NCI-H1105 treated with DMSO at 0.1 percent for 48 hours (cell line): Measurements from ENCODE around the gene DCAF17.
"Not testable (repeated sequence)": the region's sequence is repeated elsewhere in the genome, so short reads cannot be mapped to it uniquely, and the experiment has no call there.

Experiments used
- DNase-seq: peaks from one replicate; lab custom pipeline; 2025; lab: John Stamatoyannopoulos, UW

DCAF17 gene

GRCh38 chr2:171410624-171411023 is 23.4 kb upstream of the DCAF17 start:
- no peak for DNase-seq

GRCh38 chr2:171411214-171411613 is 22.8 kb upstream of the DCAF17 start:
- no peak for DNase-seq

- DNase-seq, result no peak
These were observed 22.1 kb upstream of the DCAF17 start for GRCh38 chr2:171411791-171412483.

GRCh38 chr2:171412571-171413175 is 21.4 kb upstream of the DCAF17 start:
- no peak for DNase-seq

GRCh38 chr2:171414645-171415044 is 19.4 kb upstream of the DCAF17 start:
- not testable (repeated sequence) for DNase-seq

- DNase-seq, result peak; percentile 89
These were observed 17.8 kb upstream of the DCAF17 start for GRCh38 chr2:171416009-171416926.

GRCh38 chr2:171419333-171419732 is 14.7 kb upstream of the DCAF17 start:
- DNase-seq, result no peak

GRCh38 chr2:171420728-171421563 is 13.1 kb upstream of the DCAF17 start:
- no peak for DNase-seq

GRCh38 chr2:171422710-171423495 is 11.1 kb upstream of the DCAF17 start:
- DNase-seq, result not testable (repeated sequence)

GRCh38 chr2:171430516-171431410 is 3.3 kb upstream of the DCAF17 start:
- no peak for DNase-seq

- DNase-seq, result no peak
These were observed 2.3 kb upstream of the DCAF17 start for GRCh38 chr2:171431677-171432167.

GRCh38 chr2:171432206-171432968 is 1.6 kb upstream of the DCAF17 start:
- no peak for DNase-seq

GRCh38 chr2:171432969-171433762 is 860 bp upstream of the DCAF17 start:
- peak; percentile 72 for DNase-seq

GRCh38 chr2:171433763-171434012 is 338 bp upstream of the DCAF17 start, which contains the start of gene METTL8:
TSS of gene METTL8 (minus strand) at chr2:171433990. CDS start at chr2:171392185, 41,805 bp downstream.
- no peak for DNase-seq

GRCh38 chr2:171436307-171436706 is 2.3 kb downstream of the DCAF17 start:
- no peak for DNase-seq

- no peak for DNase-seq
These were observed 7.4 kb downstream of the DCAF17 start for GRCh38 chr2:171441470-171441869.

- DNase-seq, result no peak
These were observed 13.6 kb downstream of the DCAF17 start for GRCh38 chr2:171447675-171448074.

GRCh38 chr2:171451074-171451473 is 17.0 kb downstream of the DCAF17 start:
- DNase-seq, result no peak
